HepG2 (cell line): ENCODE results near the gene ZFHX3.
A peak's percentile ranks its signal among the peaks of the same experiment; 100 is the strongest.

Experiments
- ATF7 ChIP-seq, 2 experiments: fragments of 450-650 bp in 1 of 2; sonication (generic) in 1 of 2; formaldehyde crosslinking in 1 of 2; IDR thresholded peaks; 2 replicates each; pipeline versions ENCODE4 v1.4.0 to v1.6.1; 2016 to 2020; ENCODE audit warnings: antibody characterized with exemption in 1 of 2, mild to moderate bottlenecking in 1 of 2, missing genetic modification reagents in 1 of 2
- CTCF ChIP-seq: sonication (generic); formaldehyde crosslinking; IDR thresholded peaks from 2 replicates; pipeline ENCODE4 v1.5.0; 2020; ENCODE audit warnings: mild to moderate bottlenecking, missing genetic modification reagents, moderate library complexity
- DDIT3 ChIP-seq: sonication (generic); formaldehyde crosslinking; IDR thresholded peaks from 2 replicates; pipeline ENCODE4 v1.4.0; 2020; ENCODE audit warnings: mild to moderate bottlenecking, missing genetic modification reagents
- E2F1 ChIP-seq: sonication (generic); formaldehyde crosslinking; IDR thresholded peaks from 2 replicates; pipeline ENCODE4 v1.5.0; 2020; ENCODE audit warnings: missing genetic modification reagents
- HMG20A ChIP-seq: IDR thresholded peaks from 2 replicates; pipeline ENCODE4 v1.6.1; 2016; ENCODE audit warnings: borderline replicate concordance
- NR2F2 ChIP-seq: IDR thresholded peaks from 2 replicates; pipeline ENCODE4 v1.6.1; 2012; ENCODE audit warnings: low read depth, inconsistent platforms, borderline replicate concordance
- ZKSCAN5 ChIP-seq: sonication (generic); formaldehyde crosslinking; IDR thresholded peaks from 2 replicates; pipeline ENCODE4 v1.5.1; 2020; ENCODE audit warnings: mild to moderate bottlenecking, missing genetic modification reagents
- ZNF263 ChIP-seq: sonication (generic); formaldehyde crosslinking; IDR thresholded peaks from 2 replicates; pipeline ENCODE4 v1.4.0; 2020; ENCODE audit warnings: missing genetic modification reagents
- ZNF512B ChIP-seq: sonication (generic); formaldehyde crosslinking; IDR thresholded peaks from 2 replicates; pipeline ENCODE4 v1.5.1; 2020; ENCODE audit warnings: missing genetic modification reagents, mild to moderate bottlenecking, borderline replicate concordance
- ZNF549 ChIP-seq: sonication (generic); formaldehyde crosslinking; IDR thresholded peaks from 2 replicates; pipeline ENCODE4 v1.5.0; 2020; ENCODE audit warnings: missing genetic modification reagents

- TF ChIP-seq ZKSCAN5 (CRISPR knock-in tag): no peak
- TF ChIP-seq ZNF549: no peak
- TF ChIP-seq HMG20A (CRISPR knock-in tag): no peak
- 0 out of 2 replicates have a peak, but pooled peaks have one; percentile 5 for TF ChIP-seq CTCF (CRISPR knock-in tag)
- no peak for TF ChIP-seq DDIT3 (CRISPR knock-in tag)
- no peak for TF ChIP-seq ZNF512B
- TF ChIP-seq E2F1 (CRISPR knock-in tag): no peak
- TF ChIP-seq NR2F2: no peak
- no peak for TF ChIP-seq ZNF263 (CRISPR knock-in tag)
- TF ChIP-seq ATF7 (IDR thresholded peaks at IDR 0.05): no peak
- no peak for TF ChIP-seq ATF7 (CRISPR knock-in tag; IDR thresholded peaks at IDR 0.05)
These were observed 20.2 kb downstream of the ZFHX3 start for GRCh38 chr16:73027685-73028111.
